PC-3 (cell line): ENCODE results near the gene MROH8. TPM values are rescaled to one million over a fixed set of nuclear protein-coding genes. Genes with fewer than 3 reads are reported as not detected.

Experiments used
- ATAC-seq: fragments of 200-7000 bp; cut with Tn5 transposase; 2 replicates; pipeline ENCODE4 v1.9.1; 2020; ENCODE audit warnings: mild to moderate bottlenecking, moderate library complexity
- BruUV-seq: library from RNA; stranded (reverse); fragments of 400-500 nt; replicated peaks from 2 replicates; lab custom pipeline; 2021; lab: Mats Ljungman, UMichigan
- CTCF ChIA-PET: fragments of 300-600 bp; sonication (Branson Sonifier 250); formaldehyde crosslinking; loops from one replicate; lab custom pipeline; 2022; ENCODE audit warnings: antibody characterized with exemption; lab: Charles Lee
- POLR2A ChIA-PET: fragments of 300-600 bp; sonication (Branson Sonifier 250); formaldehyde crosslinking; loops from one replicate; lab custom pipeline; 2022; ENCODE audit warnings: antibody characterized with exemption; ENCODE audit not compliant: unreplicated experiment; lab: Charles Lee
- DNase-seq: peaks from one replicate; pipeline ENCODE4 v3.0.0-alpha.2; 2015
- H2AFZ ChIP-seq: fragments of 300-600 bp; sonication (generic); 2 replicates; pipeline ENCODE4 v1.6.0; 2016; ENCODE audit warnings: antibody characterized with exemption, low read length
- H3F3A ChIP-seq: fragments of 300-600 bp; sonication (generic); one replicate; pipeline ENCODE4 v1.6.0; 2017; ENCODE audit warnings: antibody characterized with exemption, low read length, control low read depth, mild to moderate bottlenecking; ENCODE audit not compliant: unreplicated experiment
- H3K27ac ChIP-seq: fragments of 300-600 bp; sonication (generic); 2 replicates; pipeline ENCODE4 v1.5.1; 2016; ENCODE audit warnings: mild to moderate bottlenecking, low read length
- H3K27me3 ChIP-seq: fragments of 300-600 bp; sonication (generic); 2 replicates; pipeline ENCODE4 v1.6.1; 2016; ENCODE audit warnings: low read length, mixed read lengths
- H3K36me3 ChIP-seq: fragments of 300-600 bp; sonication (generic); 2 replicates; pipeline ENCODE4 v1.6.1; 2016; ENCODE audit warnings: low read depth, mixed run types, low read length, mixed read lengths
- H3K4me1 ChIP-seq: fragments of 300-600 bp; sonication (generic); 2 replicates; pipeline ENCODE4 v1.5.1; 2016; ENCODE audit warnings: low read length; ENCODE audit not compliant: insufficient read depth
- H3K4me2 ChIP-seq: fragments of 300-600 bp; sonication (generic); 2 replicates; pipeline ENCODE4 v1.6.0; 2016; ENCODE audit warnings: low read length
- H3K4me3 ChIP-seq: fragments of 300-600 bp; sonication (generic); 2 replicates; pipeline ENCODE4 v1.5.1; 2016; ENCODE audit warnings: mild to moderate bottlenecking, low read length, mixed read lengths
- H3K79me2 ChIP-seq: fragments of 300-600 bp; sonication (generic); 2 replicates; pipeline ENCODE4 v1.6.1; 2017; ENCODE audit warnings: low read length, mixed read lengths
- H3K9ac ChIP-seq: fragments of 300-600 bp; sonication (generic); 2 replicates; pipeline ENCODE4 v1.6.0; 2016; ENCODE audit warnings: mild to moderate bottlenecking, low read length
- H3K9me2 ChIP-seq: fragments of 300-600 bp; sonication (generic); replicated peaks from 2 replicates; pipeline ENCODE4 v1.6.1; 2016; ENCODE audit warnings: mixed run types, low read length, mixed read lengths
- H3K9me3 ChIP-seq: fragments of 300-600 bp; sonication (generic); 2 replicates; pipeline ENCODE4 v1.6.1; 2016; ENCODE audit warnings: low read length, mixed read lengths
- H4K20me1 ChIP-seq: fragments of 300-600 bp; sonication (generic); 2 replicates; pipeline ENCODE4 v1.6.1; 2016; ENCODE audit warnings: low read length, mixed read lengths
- CTCF ChIP-seq: fragments of 300-600 bp; sonication (generic); conservative IDR thresholded peaks from 2 replicates; pipeline ENCODE4 v1.5.1; 2017; ENCODE audit warnings: antibody characterized with exemption, low read depth, mild to moderate bottlenecking, low read length
- EZH2 ChIP-seq: fragments of 300-600 bp; sonication (generic); IDR thresholded peaks from one replicate; pipeline ENCODE4 v1.6.1; 2017; ENCODE audit warnings: antibody characterized with exemption, mild to moderate bottlenecking, low read length; ENCODE audit not compliant: unreplicated experiment
- EZH2phosphoT487 ChIP-seq: fragments of 300-600 bp; sonication (generic); IDR thresholded peaks from 2 replicates; pipeline ENCODE4 v1.6.1; 2018; ENCODE audit warnings: mild to moderate bottlenecking, antibody characterized with exemption, low read length, borderline replicate concordance
- intact Hi-C: fragments of 100-400 bp; cut with micrococcal nuclease; formaldehyde crosslinking; loops from 2 replicates; pipeline ENCODE4 v1.9.0; 2023
- total RNA-seq: library from RNA; depleted of rRNA; stranded (reverse); fragments of >200 nt; gene quantifications from 2 replicates; pipeline ENCODE4 v1.2.3, GENCODE V29; 2014

The MROH8 gene
- total RNA-seq, 1 experiment from 2014 or later, result 0.98 TPM

DNA sequence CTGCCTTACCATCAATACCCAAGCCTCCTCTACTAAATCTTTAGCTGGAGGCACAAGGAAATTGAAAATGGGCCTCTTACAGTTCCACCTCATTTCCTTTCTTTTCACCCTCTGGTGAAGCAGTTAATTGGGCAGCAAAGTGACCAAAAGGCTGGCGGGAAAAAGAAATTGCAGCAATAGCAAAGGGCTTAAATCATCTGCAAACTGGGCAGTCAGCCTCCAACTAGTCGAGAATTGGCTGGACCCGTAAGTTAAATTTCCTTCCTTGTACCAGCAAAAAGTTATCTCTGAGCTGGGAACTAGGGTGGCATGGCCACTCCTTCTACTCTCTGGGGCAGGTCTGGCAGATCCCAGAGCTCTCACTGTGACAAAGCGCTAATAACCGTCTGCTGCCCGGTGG, 48.7 kb upstream of the MROH8 start:
- no TSS peak for BruUV-seq
- H3K79me2 ChIP-seq, result no peaks in the 10 kb centered on the region
- H3K27me3 ChIP-seq, result no peaks in the 10 kb centered on the region
- no peak overlapping the region for H3K4me3 ChIP-seq
- ATAC-seq (no peak), DNase-seq (no peak)
- no peak overlapping the region for H3K4me2 ChIP-seq
- no peak overlapping the region for H2AFZ ChIP-seq
- CTCF ChIA-PET, result no interaction called here
- POLR2A ChIA-PET, result no interaction called here
- H3F3A ChIP-seq, result no peaks in the 10 kb centered on the region
- H3K4me1 ChIP-seq, result no peaks in the 10 kb centered on the region
- no peaks in the 10 kb centered on the region for H3K9me2 ChIP-seq
- H4K20me1 ChIP-seq, result no peaks in the 10 kb centered on the region
- peaks cover 93% of the 10 kb centered on the region for H3K36me3 ChIP-seq
- no peak overlapping the region for H3K27ac ChIP-seq
- H3K9ac ChIP-seq, result no peak overlapping the region
- TF ChIP-seq CTCF, result no peak
- TF ChIP-seq EZH2, result no peak
- TF ChIP-seq EZH2phosphoT487, result no peak
- H3K9me3 ChIP-seq, result no peaks in the 10 kb centered on the region
- intact Hi-C loops, result no loop called here

- Histone ChIP-seq H3K27ac (no peak overlapping the region), H3K4me3 (no peak overlapping the region), H4K20me1 (no peaks in the 10 kb centered on the region), H3K4me1 (no peaks in the 10 kb centered on the region), H3K27me3 (no peaks in the 10 kb centered on the region), H3F3A (no peaks in the 10 kb centered on the region), H3K9me2 (no peaks in the 10 kb centered on the region), H3K9ac (no peak overlapping the region), H3K79me2 (no peaks in the 10 kb centered on the region), H3K36me3 (peaks cover 85% of the 10 kb centered on the region), H3K4me2 (no peak overlapping the region), H2AFZ (no peak overlapping the region), H3K9me3 (no peaks in the 10 kb centered on the region)
- BruUV-seq, result no TSS peak
- ATAC-seq (no peak), DNase-seq (no peak)
- no peak for TF ChIP-seq EZH2
- no peak for TF ChIP-seq CTCF
- no peak for TF ChIP-seq EZH2phosphoT487
- intact Hi-C loops, result no loop called here
- POLR2A ChIA-PET, result no interaction called here
- CTCF ChIA-PET, result no interaction called here
Observed at GRCh38 chr20:37226889-37227288, 47.5 kb upstream of the MROH8 start.

- no peak overlapping the region for H3K4me3 ChIP-seq
- TF ChIP-seq EZH2phosphoT487 (no peak), EZH2 (no peak), CTCF (no peak)
- DNase-seq, result no peak
- H3K9me2 ChIP-seq, result no peaks in the 10 kb centered on the region
- no peaks in the 10 kb centered on the region for H3K27me3 ChIP-seq
- intact Hi-C loops, result no loop called here
- no peak for ATAC-seq
- no TSS peak for BruUV-seq
- no peaks in the 10 kb centered on the region for H3K9me3 ChIP-seq
- H3K4me2 ChIP-seq, result no peak overlapping the region
- H2AFZ ChIP-seq, result no peak overlapping the region
- no peaks in the 10 kb centered on the region for H3F3A ChIP-seq
- no peak overlapping the region for H3K27ac ChIP-seq
- H4K20me1 ChIP-seq, result no peaks in the 10 kb centered on the region; the same call in 1 of the 2 replicates
- H3K9ac ChIP-seq, result no peak overlapping the region
- no peaks in the 10 kb centered on the region for H3K4me1 ChIP-seq
- POLR2A ChIA-PET, result no interaction called here
- no peaks in the 10 kb centered on the region for H3K79me2 ChIP-seq
- peaks cover 73% of the 10 kb centered on the region for H3K36me3 ChIP-seq
- CTCF ChIA-PET, result no interaction called here
Observed at GRCh38 chr20:37225146-37225545, 45.8 kb upstream of the MROH8 start.
